GM12872 (cell line): ENCODE data around the gene FXN.

ENCODE experiments used
- TF ChIP-seq, protein P1 (sequence below): IDR thresholded peaks from 3 replicates; pipeline ENCODE4 v1.5.1; 2011; ENCODE audit warnings: low read depth, mild to moderate bottlenecking, low read length, moderate library complexity; ENCODE audit not compliant: insufficient read depth

The FXN gene

GRCh38 chr9:69027355-69028097, 8.0 kb upstream of the FXN start:
- TF ChIP-seq, protein P1, sequence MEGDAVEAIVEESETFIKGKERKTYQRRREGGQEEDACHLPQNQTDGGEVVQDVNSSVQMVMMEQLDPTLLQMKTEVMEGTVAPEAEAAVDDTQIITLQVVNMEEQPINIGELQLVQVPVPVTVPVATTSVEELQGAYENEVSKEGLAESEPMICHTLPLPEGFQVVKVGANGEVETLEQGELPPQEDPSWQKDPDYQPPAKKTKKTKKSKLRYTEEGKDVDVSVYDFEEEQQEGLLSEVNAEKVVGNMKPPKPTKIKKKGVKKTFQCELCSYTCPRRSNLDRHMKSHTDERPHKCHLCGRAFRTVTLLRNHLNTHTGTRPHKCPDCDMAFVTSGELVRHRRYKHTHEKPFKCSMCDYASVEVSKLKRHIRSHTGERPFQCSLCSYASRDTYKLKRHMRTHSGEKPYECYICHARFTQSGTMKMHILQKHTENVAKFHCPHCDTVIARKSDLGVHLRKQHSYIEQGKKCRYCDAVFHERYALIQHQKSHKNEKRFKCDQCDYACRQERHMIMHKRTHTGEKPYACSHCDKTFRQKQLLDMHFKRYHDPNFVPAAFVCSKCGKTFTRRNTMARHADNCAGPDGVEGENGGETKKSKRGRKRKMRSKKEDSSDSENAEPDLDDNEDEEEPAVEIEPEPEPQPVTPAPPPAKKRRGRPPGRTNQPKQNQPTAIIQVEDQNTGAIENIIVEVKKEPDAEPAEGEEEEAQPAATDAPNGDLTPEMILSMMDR, result peak; percentile 86

GRCh38 chr9:69028754-69029153, 6.8 kb upstream of the FXN start:
- TF ChIP-seq, protein P1, result no peak

DNA sequence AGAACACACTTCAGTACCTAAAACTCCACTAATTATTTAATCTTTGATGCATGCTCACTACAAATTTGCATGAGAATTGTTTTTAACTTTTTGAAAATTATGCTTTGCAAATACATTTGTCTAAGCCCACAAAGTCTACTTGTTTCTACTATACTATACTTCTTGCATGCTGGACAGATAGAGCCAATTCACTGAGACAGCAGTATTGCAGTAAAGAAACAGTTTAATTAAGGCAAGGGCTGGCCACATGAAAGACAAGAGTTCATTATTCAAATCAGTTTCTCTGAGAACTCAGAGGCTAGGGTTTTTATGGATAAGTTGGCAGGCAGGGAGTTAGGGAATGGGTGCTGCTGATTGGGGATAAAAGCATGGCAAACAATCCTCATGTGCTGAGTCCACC, 6.0 kb upstream of the FXN start:
- TF ChIP-seq, protein P1, result no peak

GRCh38 chr9:69030851-69031645, 4.5 kb upstream of the FXN start:
- TF ChIP-seq, protein P1, result no peak

- TF ChIP-seq, protein P1, result no peak
Observed at GRCh38 chr9:69034071-69034470, 1.5 kb upstream of the FXN start.

- TF ChIP-seq, protein P1, result no peak
Observed at GRCh38 chr9:69036309-69036708, 757 bp downstream of the FXN start.

DNA sequence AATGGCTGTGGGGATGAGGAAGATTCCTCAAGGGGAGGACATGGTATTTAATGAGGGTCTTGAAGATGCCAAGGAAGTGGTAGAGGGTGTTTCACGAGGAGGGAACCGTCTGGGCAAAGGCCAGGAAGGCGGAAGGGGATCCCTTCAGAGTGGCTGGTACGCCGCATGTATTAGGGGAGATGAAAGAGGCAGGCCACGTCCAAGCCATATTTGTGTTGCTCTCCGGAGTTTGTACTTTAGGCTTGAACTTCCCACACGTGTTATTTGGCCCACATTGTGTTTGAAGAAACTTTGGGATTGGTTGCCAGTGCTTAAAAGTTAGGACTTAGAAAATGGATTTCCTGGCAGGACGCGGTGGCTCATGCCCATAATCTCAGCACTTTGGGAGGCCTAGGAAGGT, 1.2 kb downstream of the FXN start:
- TF ChIP-seq, protein P1, result no peak
